GM12878 (cell line): ENCODE data around the gene ADGRL2. TPM values are rescaled to one million over a fixed set of nuclear protein-coding genes. Genes with fewer than 3 reads are reported as not detected.

Source experiments
- ATAC-seq: fragments of 200-7000 bp; cut with Tn5 transposase; 3 replicates; pipeline ENCODE4 v1.9.1; 2020; ENCODE audit warnings: mild to moderate bottlenecking, moderate library complexity
- BruUV-seq: library from RNA; stranded (reverse); fragments of 400-500 nt; replicated peaks from 2 replicates; lab custom pipeline; 2021; lab: Mats Ljungman, UMichigan
- CTCF ChIA-PET: fragments of 300-600 bp; sonication (Branson Sonifier 250); formaldehyde crosslinking; extraction: SDS; loops from one replicate; lab custom pipeline; 2021; ENCODE audit warnings: inconsistent platforms; lab: Yijun Ruan, JAX
- POLR2A ChIA-PET: fragments of 350-600 bp; formaldehyde crosslinking; extraction: SDS; loops from one replicate; lab custom pipeline; 2021; ENCODE audit warnings: inconsistent platforms; lab: Charles Lee
- RAD21 ChIA-PET: fragments of 300-600 bp; sonication (Branson Sonifier 250); formaldehyde crosslinking; loops from one replicate; lab custom pipeline; 2023; ENCODE audit warnings: antibody characterized with exemption; ENCODE audit not compliant: unreplicated experiment; lab: Charles Lee
- SMC1A ChIA-PET: fragments of 300-600 bp; sonication (Branson Sonifier 250); formaldehyde crosslinking; loops from one replicate; lab custom pipeline; 2023; ENCODE audit not compliant: unreplicated experiment, uncharacterized antibody; lab: Charles Lee
- DNase-seq: peaks from one replicate; pipeline ENCODE4 v3.0.0-alpha.2; 2011; ENCODE audit warnings: low read depth, low spot score
- FAIRE-seq: peaks from 3 replicates; lab custom pipeline; 2011; peaks lifted over from hg19 to GRCh38; lab: Jason Lieb, UNC
- H2AFZ ChIP-seq: 2 replicates; pipeline ENCODE4 v1.6.0; 2011; ENCODE audit warnings: low read depth, low read length, control low read depth; ENCODE audit not compliant: control insufficient read depth
- H3K27ac ChIP-seq: 2 replicates; pipeline ENCODE4 v1.5.1; 2011; ENCODE audit warnings: control low read depth; ENCODE audit not compliant: control insufficient read depth, insufficient read depth
- H3K27me3 ChIP-seq, 2 experiments: replicated peaks in 1 of 2; 2 replicates each; pipeline versions ENCODE4 v1.6.0 to v1.6.1; 2011; ENCODE audit warnings: low read length in 1 of 2; ENCODE audit not compliant: control insufficient read depth in 2 of 2, insufficient read depth in 2 of 2
- H3K36me3 ChIP-seq, 2 experiments: 2 replicates each; pipeline ENCODE4 v1.5.1; 2011; ENCODE audit warnings: low read length in 1 of 2; ENCODE audit not compliant: control insufficient read depth in 2 of 2, insufficient read depth in 2 of 2
- H3K4me1 ChIP-seq: 2 replicates; pipeline ENCODE4 v1.6.1; 2011; ENCODE audit warnings: mild to moderate bottlenecking, low read length, moderate library complexity, mixed read lengths; ENCODE audit not compliant: control insufficient read depth, insufficient read depth
- H3K4me2 ChIP-seq: 2 replicates; pipeline ENCODE4 v1.6.0; 2011; ENCODE audit warnings: control low read depth; ENCODE audit not compliant: control insufficient read depth, insufficient read depth
- H3K4me3 ChIP-seq: fragments of 200-600 bp; sonication (generic); 2 replicates; pipeline ENCODE4 v1.5.1; 2016
- H3K79me2 ChIP-seq: 2 replicates; pipeline ENCODE4 v1.6.0; 2011; ENCODE audit warnings: low read length; ENCODE audit not compliant: control insufficient read depth, insufficient read depth
- H3K9ac ChIP-seq: 2 replicates; pipeline ENCODE4 v1.8.0; 2011; ENCODE audit warnings: low read length, control low read depth, mixed read lengths; ENCODE audit not compliant: control insufficient read depth, insufficient read depth
- H3K9me3 ChIP-seq: replicated peaks from 3 replicates; pipeline ENCODE4 v1.5.1; 2011; ENCODE audit warnings: mild to moderate bottlenecking, low read length; ENCODE audit not compliant: control insufficient read depth, insufficient read depth
- H4K20me1 ChIP-seq: 2 replicates; pipeline ENCODE4 v1.6.0; 2011; ENCODE audit not compliant: control insufficient read depth, insufficient read depth
- BACH1 ChIP-seq: fragments of 450-650 bp; IDR thresholded peaks from 2 replicates; pipeline ENCODE4 v1.6.1; 2017; ENCODE audit warnings: mild to moderate bottlenecking, borderline replicate concordance
- BCL3 ChIP-seq: IDR thresholded peaks from 2 replicates; pipeline ENCODE4 v1.6.1; 2011; ENCODE audit warnings: borderline replicate concordance, low read depth, mild to moderate bottlenecking, moderate library complexity, low read length; ENCODE audit not compliant: insufficient read depth, poor library complexity, severe bottlenecking
- DPF2 ChIP-seq: fragments of 450-650 bp; IDR thresholded peaks from 2 replicates; pipeline ENCODE4 v1.6.1; 2017; ENCODE audit warnings: mild to moderate bottlenecking
- E4F1 ChIP-seq: fragments of 450-650 bp; IDR thresholded peaks from 2 replicates; pipeline ENCODE4 v1.6.1; 2018; ENCODE audit warnings: borderline replicate concordance, mild to moderate bottlenecking; ENCODE audit not compliant: partially characterized antibody
- HSF1 ChIP-seq: fragments of 150-350 bp; IDR thresholded peaks from 2 replicates; pipeline ENCODE4 v1.6.1; 2014; ENCODE audit warnings: mild to moderate bottlenecking, low read depth, low read length
- NKRF ChIP-seq: fragments of 450-650 bp; conservative IDR thresholded peaks from 2 replicates; pipeline ENCODE4 v1.6.1; 2017; ENCODE audit warnings: mild to moderate bottlenecking, moderate library complexity
- RCOR1 ChIP-seq: conservative IDR thresholded peaks from 2 replicates; pipeline ENCODE4 v1.6.1; 2012; ENCODE audit warnings: low read depth, low read length, improper control_type of control experiment
- SIN3A ChIP-seq: IDR thresholded peaks from 2 replicates; pipeline ENCODE4 v1.6.1; 2012; ENCODE audit warnings: low read depth, low read length, improper control_type of control experiment
- SMARCA5 ChIP-seq: fragments of 450-650 bp; IDR thresholded peaks from 2 replicates; pipeline ENCODE4 v1.6.1; 2017; ENCODE audit warnings: mild to moderate bottlenecking
- SREBF1 ChIP-seq: IDR thresholded peaks from 2 replicates; pipeline ENCODE4 v1.6.1; 2012; ENCODE audit warnings: mild to moderate bottlenecking, low read length
- ZNF687 ChIP-seq: fragments of 450-650 bp; IDR thresholded peaks from 2 replicates; pipeline ENCODE4 v1.6.1; 2017; ENCODE audit warnings: mild to moderate bottlenecking, moderate library complexity
- WGBS: methylation state at CpG from one replicate; pipeline ENCODE4 v1.1.6; 2016; ENCODE audit warnings: low lambda C conversion rate; ENCODE audit not compliant: insufficient replicate concordance, insufficient coverage; ENCODE audit errors: missing lambda C conversion rate; 5-methylcytosine and 5-hydroxymethylcytosine counted together
- in situ Hi-C: fragments of 300-500 bp; cut with MboI; formaldehyde crosslinking; loops from 9 replicates; pipeline ENCODE4 v1.14.3; 2018; ENCODE audit warnings: mixed read lengths
- intact Hi-C: fragments of 100-400 bp; cut with micrococcal nuclease; formaldehyde crosslinking; loops from one replicate; pipeline ENCODE4 v1.14.2; 2022; ENCODE audit not compliant: unreplicated experiment
- polyA plus RNA-seq, 11 experiments: library from polyadenylated mRNA; depleted of rRNA in 4 of 11; unstranded in 6 of 11; stranded (reverse) in 5 of 11; fragments of >200 nt; fragmentation: Nextera tagmentation in 4 of 11; fragmentation: Illumina TruSeq in 1 of 11; extraction: Ambion mirVana in 4 of 11; extraction: Trizol in 1 of 11; gene quantifications; 1 replicate in 1 of 11; 2 replicates in 10 of 11; pipeline versions ENCODE4 v1.2.1 to v1.2.3, GENCODE V29; 2011 to 2016; ENCODE audit warnings: inconsistent platforms in 2 of 11, missing spikeins in 2 of 11, low read depth in 1 of 11
- total RNA-seq, 4 experiments: library from RNA; depleted of rRNA in 3 of 4; stranded (reverse); fragments of >200 nt in 3 of 4; fragmentation: Illumina TruSeq in 1 of 4; extraction: Trizol in 1 of 4; gene quantifications; 2 replicates each; pipeline versions ENCODE4 v1.2.1 to v1.2.3, GENCODE V29; 2013 to 2021

Gene ADGRL2
- total and polyA plus RNA-seq, 10 of the 15 experiments (the other 5 are each of a cell fraction or from before 2014, with no cell fraction given) = 0.03 to 13.6 (median 0.21) TPM

- TF ChIP-seq ZNF687 (no peak), HSF1 (no peak), DPF2 (no peak)
Observed at GRCh38 chr1:81989524-81989923, 188.8 kb downstream of the ADGRL2 start (continued).

GRCh38 chr1:81990241-81990640 is 189.5 kb downstream of the ADGRL2 start:
- no peaks in the 10 kb centered on the region for H3K36me3 ChIP-seq
- ChIA-PET SMC1A (no interaction called here), POLR2A (no interaction called here), CTCF (no interaction called here), RAD21 (interaction anchor here (0.7 kb wide), 1 partner anchor 10 kb away, joined by 3 read pairs; no protein-coding TSS in a partner anchor)
- in situ Hi-C loops = no loop called here
- no peaks in the 10 kb centered on the region; a peak in 1 of 4 replicates for H3K27me3 ChIP-seq
- DNase-seq = no peak
- H3K4me2 ChIP-seq = no peak overlapping the region
- no peaks in the 10 kb centered on the region for H3K9me3 ChIP-seq
- H3K9ac ChIP-seq = no peak overlapping the region
- no peak for FAIRE-seq
- H2AFZ ChIP-seq = no peak overlapping the region
- no peak for ATAC-seq
- no peaks in the 10 kb centered on the region for H3K79me2 ChIP-seq
- intact Hi-C loops = no loop called here
- WGBS = 32% methylated on average over 7 of the region's 7 CpGs
- no peak overlapping the region for H3K4me3 ChIP-seq
- H3K27ac ChIP-seq = no peak overlapping the region
- no TSS peak for BruUV-seq
- H4K20me1 ChIP-seq = no peaks in the 10 kb centered on the region
- H3K4me1 ChIP-seq = no peaks in the 10 kb centered on the region
- no peak for TF ChIP-seq SREBF1
- TF ChIP-seq BACH1 = no peak
- TF ChIP-seq SIN3A = no peak
- TF ChIP-seq SMARCA5 = no peak
- no peak for TF ChIP-seq E4F1
- no peak for TF ChIP-seq BCL3
- TF ChIP-seq NKRF = no peak
- TF ChIP-seq RCOR1 = no peak
